ENCODE measurements around the gene SDC3.

- TF ChIP-seq NRF1 (IDR thresholded peaks at IDR 0.05; ENCODE audit: low read depth, low read length) = no peak
- no peak for TF ChIP-seq CTCF (IDR thresholded peaks at IDR 0.05; ENCODE audit: control extremely low read depth in 1 of 3, insufficient read depth in 1 of 3, low read depth in 1 of 3, low read length in 3 of 3)
- no peak for TF ChIP-seq SP2 (IDR thresholded peaks at IDR 0.05; ENCODE audit: low read length)
- TF ChIP-seq YY1 (IDR thresholded peaks at IDR 0.05; ENCODE audit: low read depth, low read length) = no peak
- no peak for TF ChIP-seq CHD2 (IDR thresholded peaks at IDR 0.05; ENCODE audit: low read length)
- no peak for TF ChIP-seq POLR2AphosphoS5 (IDR thresholded peaks at IDR 0.05; ENCODE audit: low read depth, low read length)
- no peak for TF ChIP-seq RAD21 (IDR thresholded peaks at IDR 0.05 in 1 of 2, conservative IDR thresholded peaks at IDR 0.05 in 1 of 2; ENCODE audit: low read depth in 2 of 2, low read length in 2 of 2)
These were observed 74.3 kb downstream of the SDC3 start for GRCh38 chr1:30834253-30834652.
